ENCODE measurements around the gene KCNN4.
"Not testable (repeated sequence)": the region's sequence is repeated elsewhere in the genome, so short reads cannot be mapped to it uniquely, and the experiment has no call there.

The KCNN4 gene

GRCh38 chr19:43780706-43781525 lies at the start of gene KCNN4:
KCNN4 (minus strand) TSS chr19:43780973; CDS start chr19:43780861, 112 bp downstream.
- DNase-seq (ENCODE audit: extremely low spot score, insufficient read length, low read depth) (no peak), FAIRE-seq (peak; percentile 64)

- peak; percentile 65 for DNase-seq (ENCODE audit: extremely low spot score, insufficient read length, low read depth)
- peak; percentile 91 for FAIRE-seq
Observed at GRCh38 chr19:43826787-43827754, 46.3 kb upstream of the KCNN4 start, which contains the start of gene ZNF283. ZNF283 (plus strand) TSS chr19:43827321; CDS start chr19:43833505, 6,184 bp downstream.

GRCh38 chr19:43824572-43824971 lies 43.8 kb upstream of the KCNN4 start:
- FAIRE-seq; DNase-seq (ENCODE audit: extremely low spot score, insufficient read length, low read depth): not testable (repeated sequence)

- FAIRE-seq; DNase-seq (ENCODE audit: extremely low spot score, insufficient read length, low read depth): not testable (repeated sequence)
Observed at GRCh38 chr19:43823856-43824255, 43.1 kb upstream of the KCNN4 start.

GRCh38 chr19:43820884-43821215 lies 40.1 kb upstream of the KCNN4 start:
- FAIRE-seq (no peak), DNase-seq (ENCODE audit: extremely low spot score, insufficient read length, low read depth) (no peak)

- no peak for DNase-seq (ENCODE audit: extremely low spot score, insufficient read length, low read depth)
- no peak for FAIRE-seq
Observed at GRCh38 chr19:43820098-43820883, 39.5 kb upstream of the KCNN4 start.

- DNase-seq (ENCODE audit: extremely low spot score, insufficient read length, low read depth) (no peak), FAIRE-seq (no peak)
Observed at GRCh38 chr19:43818500-43818899, 37.7 kb upstream of the KCNN4 start.

GRCh38 chr19:43817454-43817853 lies 36.7 kb upstream of the KCNN4 start:
- FAIRE-seq; DNase-seq (ENCODE audit: extremely low spot score, insufficient read length, low read depth): not testable (repeated sequence)

- no peak for DNase-seq (ENCODE audit: extremely low spot score, insufficient read length, low read depth)
- no peak for FAIRE-seq
Observed at GRCh38 chr19:43814663-43815352, 34.0 kb upstream of the KCNN4 start.

GRCh38 chr19:43812688-43813087 lies 31.9 kb upstream of the KCNN4 start:
- FAIRE-seq (no peak), DNase-seq (ENCODE audit: extremely low spot score, insufficient read length, low read depth) (no peak)

GRCh38 chr19:43812259-43812658 lies 31.5 kb upstream of the KCNN4 start:
- FAIRE-seq: no peak
- no peak for DNase-seq (ENCODE audit: extremely low spot score, insufficient read length, low read depth)

GRCh38 chr19:43811837-43812236 lies 31.1 kb upstream of the KCNN4 start:
- FAIRE-seq (no peak), DNase-seq (ENCODE audit: extremely low spot score, insufficient read length, low read depth) (no peak)

GRCh38 chr19:43809762-43810696 lies 29.3 kb upstream of the KCNN4 start:
- DNase-seq (ENCODE audit: extremely low spot score, insufficient read length, low read depth) (no peak), FAIRE-seq (peak; percentile 79)

GRCh38 chr19:43807651-43808050 lies 26.9 kb upstream of the KCNN4 start:
- FAIRE-seq: no peak

GRCh38 chr19:43806848-43807247 lies 26.1 kb upstream of the KCNN4 start:
- FAIRE-seq (no peak), DNase-seq (ENCODE audit: extremely low spot score, insufficient read length, low read depth) (no peak)

More at GRCh38 chr19:43807651-43808050, 26.9 kb upstream of the KCNN4 start:
- no peak for DNase-seq (ENCODE audit: extremely low spot score, insufficient read length, low read depth)

- not testable (repeated sequence) for DNase-seq (ENCODE audit: extremely low spot score, insufficient read length, low read depth); FAIRE-seq
Observed at GRCh38 chr19:43806401-43806800, 25.6 kb upstream of the KCNN4 start.

GRCh38 chr19:43804432-43804831 lies 23.7 kb upstream of the KCNN4 start:
- FAIRE-seq (no peak), DNase-seq (ENCODE audit: extremely low spot score, insufficient read length, low read depth) (no peak)

- DNase-seq (ENCODE audit: extremely low spot score, insufficient read length, low read depth) (no peak), FAIRE-seq (no peak)
Observed at GRCh38 chr19:43802216-43802951, 21.6 kb upstream of the KCNN4 start, which contains the start of gene LYPD5. LYPD5 (minus strand) TSS chr19:43802447; CDS start chr19:43802380, 67 bp downstream.

Measured in GM18507 (cell line).